ENCODE data around the gene TRIP6. TPM values are rescaled to one million over a fixed set of nuclear protein-coding genes. Genes with fewer than 3 reads are reported as not detected.

TRIP6 gene
- total and polyA plus RNA-seq, 2 of the 8 experiments (the other 6 are each of a cell fraction or from before 2014, with no cell fraction given), result 88.4 to 103 TPM

DNA sequence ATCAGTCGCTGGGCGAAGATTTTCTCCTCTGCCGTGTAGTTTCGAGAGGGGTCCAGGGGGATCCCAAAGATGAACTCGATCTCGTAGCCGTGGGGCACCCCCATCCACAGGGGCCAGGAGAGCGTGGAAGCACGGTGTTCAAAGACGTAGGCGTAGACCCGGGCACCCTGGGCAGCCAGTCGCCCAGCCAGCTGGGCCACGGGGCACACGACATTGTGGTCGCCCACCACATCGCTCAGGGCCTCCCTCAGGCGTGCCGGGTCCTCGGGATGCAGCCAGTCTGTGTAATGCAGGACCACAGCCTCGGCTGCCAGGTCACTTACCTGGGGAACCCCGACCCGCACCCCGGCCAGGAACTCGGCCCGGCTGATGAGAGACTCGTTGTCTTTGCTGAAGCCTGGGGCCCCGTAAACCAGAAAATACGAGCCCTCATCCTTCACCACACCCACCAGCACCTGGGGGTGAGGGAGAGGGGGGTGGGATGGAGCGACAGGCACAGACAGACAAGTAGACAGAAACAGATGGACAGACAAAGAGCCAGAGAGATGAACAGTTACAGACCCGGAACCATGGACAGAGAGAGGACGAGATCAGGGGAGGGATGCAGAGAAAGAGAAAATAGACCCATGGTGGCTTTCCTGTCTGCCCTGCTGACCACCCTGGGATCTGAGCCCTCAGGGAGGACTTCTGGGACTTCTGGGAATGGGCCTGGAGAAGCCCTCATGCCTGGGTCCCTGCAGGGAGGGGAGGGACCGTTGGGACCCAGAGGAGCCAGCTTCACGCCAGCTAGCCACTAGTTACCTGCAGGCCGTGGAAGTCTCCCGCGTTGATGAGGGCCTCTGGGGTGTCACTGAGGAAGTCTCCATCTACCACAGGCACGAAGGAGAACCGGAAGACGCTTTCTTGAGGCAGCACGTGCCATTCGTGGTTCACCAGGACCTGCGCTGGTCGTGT lies 25.5 kb downstream of the TRIP6 start (continued):
- TF ChIP-seq, protein P1, sequence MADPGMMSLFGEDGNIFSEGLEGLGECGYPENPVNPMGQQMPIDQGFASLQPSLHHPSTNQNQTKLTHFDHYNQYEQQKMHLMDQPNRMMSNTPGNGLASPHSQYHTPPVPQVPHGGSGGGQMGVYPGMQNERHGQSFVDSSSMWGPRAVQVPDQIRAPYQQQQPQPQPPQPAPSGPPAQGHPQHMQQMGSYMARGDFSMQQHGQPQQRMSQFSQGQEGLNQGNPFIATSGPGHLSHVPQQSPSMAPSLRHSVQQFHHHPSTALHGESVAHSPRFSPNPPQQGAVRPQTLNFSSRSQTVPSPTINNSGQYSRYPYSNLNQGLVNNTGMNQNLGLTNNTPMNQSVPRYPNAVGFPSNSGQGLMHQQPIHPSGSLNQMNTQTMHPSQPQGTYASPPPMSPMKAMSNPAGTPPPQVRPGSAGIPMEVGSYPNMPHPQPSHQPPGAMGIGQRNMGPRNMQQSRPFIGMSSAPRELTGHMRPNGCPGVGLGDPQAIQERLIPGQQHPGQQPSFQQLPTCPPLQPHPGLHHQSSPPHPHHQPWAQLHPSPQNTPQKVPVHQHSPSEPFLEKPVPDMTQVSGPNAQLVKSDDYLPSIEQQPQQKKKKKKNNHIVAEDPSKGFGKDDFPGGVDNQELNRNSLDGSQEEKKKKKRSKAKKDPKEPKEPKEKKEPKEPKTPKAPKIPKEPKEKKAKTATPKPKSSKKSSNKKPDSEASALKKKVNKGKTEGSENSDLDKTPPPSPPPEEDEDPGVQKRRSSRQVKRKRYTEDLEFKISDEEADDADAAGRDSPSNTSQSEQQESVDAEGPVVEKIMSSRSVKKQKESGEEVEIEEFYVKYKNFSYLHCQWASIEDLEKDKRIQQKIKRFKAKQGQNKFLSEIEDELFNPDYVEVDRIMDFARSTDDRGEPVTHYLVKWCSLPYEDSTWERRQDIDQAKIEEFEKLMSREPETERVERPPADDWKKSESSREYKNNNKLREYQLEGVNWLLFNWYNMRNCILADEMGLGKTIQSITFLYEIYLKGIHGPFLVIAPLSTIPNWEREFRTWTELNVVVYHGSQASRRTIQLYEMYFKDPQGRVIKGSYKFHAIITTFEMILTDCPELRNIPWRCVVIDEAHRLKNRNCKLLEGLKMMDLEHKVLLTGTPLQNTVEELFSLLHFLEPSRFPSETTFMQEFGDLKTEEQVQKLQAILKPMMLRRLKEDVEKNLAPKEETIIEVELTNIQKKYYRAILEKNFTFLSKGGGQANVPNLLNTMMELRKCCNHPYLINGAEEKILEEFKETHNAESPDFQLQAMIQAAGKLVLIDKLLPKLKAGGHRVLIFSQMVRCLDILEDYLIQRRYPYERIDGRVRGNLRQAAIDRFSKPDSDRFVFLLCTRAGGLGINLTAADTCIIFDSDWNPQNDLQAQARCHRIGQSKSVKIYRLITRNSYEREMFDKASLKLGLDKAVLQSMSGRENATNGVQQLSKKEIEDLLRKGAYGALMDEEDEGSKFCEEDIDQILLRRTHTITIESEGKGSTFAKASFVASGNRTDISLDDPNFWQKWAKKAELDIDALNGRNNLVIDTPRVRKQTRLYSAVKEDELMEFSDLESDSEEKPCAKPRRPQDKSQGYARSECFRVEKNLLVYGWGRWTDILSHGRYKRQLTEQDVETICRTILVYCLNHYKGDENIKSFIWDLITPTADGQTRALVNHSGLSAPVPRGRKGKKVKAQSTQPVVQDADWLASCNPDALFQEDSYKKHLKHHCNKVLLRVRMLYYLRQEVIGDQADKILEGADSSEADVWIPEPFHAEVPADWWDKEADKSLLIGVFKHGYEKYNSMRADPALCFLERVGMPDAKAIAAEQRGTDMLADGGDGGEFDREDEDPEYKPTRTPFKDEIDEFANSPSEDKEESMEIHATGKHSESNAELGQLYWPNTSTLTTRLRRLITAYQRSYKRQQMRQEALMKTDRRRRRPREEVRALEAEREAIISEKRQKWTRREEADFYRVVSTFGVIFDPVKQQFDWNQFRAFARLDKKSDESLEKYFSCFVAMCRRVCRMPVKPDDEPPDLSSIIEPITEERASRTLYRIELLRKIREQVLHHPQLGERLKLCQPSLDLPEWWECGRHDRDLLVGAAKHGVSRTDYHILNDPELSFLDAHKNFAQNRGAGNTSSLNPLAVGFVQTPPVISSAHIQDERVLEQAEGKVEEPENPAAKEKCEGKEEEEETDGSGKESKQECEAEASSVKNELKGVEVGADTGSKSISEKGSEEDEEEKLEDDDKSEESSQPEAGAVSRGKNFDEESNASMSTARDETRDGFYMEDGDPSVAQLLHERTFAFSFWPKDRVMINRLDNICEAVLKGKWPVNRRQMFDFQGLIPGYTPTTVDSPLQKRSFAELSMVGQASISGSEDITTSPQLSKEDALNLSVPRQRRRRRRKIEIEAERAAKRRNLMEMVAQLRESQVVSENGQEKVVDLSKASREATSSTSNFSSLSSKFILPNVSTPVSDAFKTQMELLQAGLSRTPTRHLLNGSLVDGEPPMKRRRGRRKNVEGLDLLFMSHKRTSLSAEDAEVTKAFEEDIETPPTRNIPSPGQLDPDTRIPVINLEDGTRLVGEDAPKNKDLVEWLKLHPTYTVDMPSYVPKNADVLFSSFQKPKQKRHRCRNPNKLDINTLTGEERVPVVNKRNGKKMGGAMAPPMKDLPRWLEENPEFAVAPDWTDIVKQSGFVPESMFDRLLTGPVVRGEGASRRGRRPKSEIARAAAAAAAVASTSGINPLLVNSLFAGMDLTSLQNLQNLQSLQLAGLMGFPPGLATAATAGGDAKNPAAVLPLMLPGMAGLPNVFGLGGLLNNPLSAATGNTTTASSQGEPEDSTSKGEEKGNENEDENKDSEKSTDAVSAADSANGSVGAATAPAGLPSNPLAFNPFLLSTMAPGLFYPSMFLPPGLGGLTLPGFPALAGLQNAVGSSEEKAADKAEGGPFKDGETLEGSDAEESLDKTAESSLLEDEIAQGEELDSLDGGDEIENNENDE (IDR thresholded peaks at IDR 0.05; ENCODE audit: insufficient replicate concordance, low read length), result no peak
- no peak for TF ChIP-seq CTBP2 (IDR thresholded peaks at IDR 0.05; ENCODE audit: borderline replicate concordance, insufficient read depth, insufficient read length, low read length)
- TF ChIP-seq RBBP5 (IDR thresholded peaks at IDR 0.05; ENCODE audit: borderline replicate concordance, low read depth, low read length), result no peak
- no peak for TF ChIP-seq SP2 (IDR thresholded peaks at IDR 0.05; ENCODE audit: low read length)
- no peak for TF ChIP-seq POLR2A (IDR thresholded peaks at IDR 0.05; ENCODE audit: control extremely low read depth in 1 of 2, low read depth in 2 of 2, low read length in 2 of 2)
- no peak for TF ChIP-seq SUZ12 (IDR thresholded peaks at IDR 0.05; ENCODE audit: low read length)
- TF ChIP-seq HDAC6 (IDR thresholded peaks at IDR 0.05; ENCODE audit: low read depth, low read length), result no peak
- no peak for TF ChIP-seq SIN3A (conservative IDR thresholded peaks at IDR 0.05 in 1 of 2, IDR thresholded peaks at IDR 0.05 in 1 of 2; ENCODE audit: low read depth in 1 of 2, low read length in 2 of 2)
- no peak for TF ChIP-seq JUND (IDR thresholded peaks at IDR 0.05; ENCODE audit: low read length)
- TF ChIP-seq TAF1 (IDR thresholded peaks at IDR 0.05; ENCODE audit: low read depth, low read length), result no peak
